Kidney (tissue), 22 donors: Measurements from ENCODE around the gene SYP. TPM values are rescaled to one million over a fixed set of nuclear protein-coding genes. Genes with fewer than 3 reads are reported as not detected.

Source experiments
- DNase-seq, 5 donors: peaks; one replicate each; pipeline ENCODE4 v3.0.0-alpha.2; 2013 to 2020
- FAIRE-seq: peaks from 2 replicates; lab custom pipeline; 2012; peaks lifted over from hg19 to GRCh38; lab: Jason Lieb, UNC
- H3K27ac ChIP-seq, 2 donors: one replicate each; pipeline ENCODE4 v1.7.0; 2013; ENCODE audit warnings: low read depth in 2 of 2, low read length in 2 of 2, inconsistent platforms in 1 of 2
- H3K27me3 ChIP-seq: one replicate; pipeline ENCODE4 v1.7.1; 2013; ENCODE audit warnings: low read length, inconsistent platforms; ENCODE audit not compliant: control insufficient read depth, insufficient read depth
- H3K36me3 ChIP-seq, 3 donors: one replicate each; pipeline versions ENCODE4 v1.7.0 to v1.7.1; 2013; ENCODE audit warnings: low read length in 3 of 3, control low read depth in 1 of 3, inconsistent platforms in 1 of 3; ENCODE audit not compliant: insufficient read depth in 3 of 3, control insufficient read depth in 2 of 3
- H3K4me1 ChIP-seq, 3 donors: one replicate each; pipeline versions ENCODE4 v1.7.0 to v1.7.1; 2013; ENCODE audit warnings: low read length in 3 of 3, inconsistent platforms in 1 of 3, low read depth in 1 of 3; ENCODE audit not compliant: control insufficient read depth in 2 of 3, insufficient read depth in 2 of 3
- H3K4me3 ChIP-seq, 3 donors: one replicate each; pipeline versions ENCODE4 v1.7.0 to v1.8.1; 2013; ENCODE audit warnings: low read length in 3 of 3, control low read depth in 1 of 3, inconsistent platforms in 1 of 3
- H3K9ac ChIP-seq, 3 donors: one replicate each; pipeline versions ENCODE4 v1.7.0 to v1.7.1; 2013; ENCODE audit warnings: low read length in 3 of 3, control low read depth in 1 of 3, inconsistent platforms in 1 of 3
- H3K9me3 ChIP-seq, 3 donors: one replicate each; pipeline versions ENCODE4 v1.7.0 to v1.7.1; 2013; ENCODE audit warnings: low read length in 3 of 3, control low read depth in 1 of 3, inconsistent platforms in 1 of 3; ENCODE audit not compliant: control insufficient read depth in 2 of 3, insufficient read depth in 1 of 3
- CTCF ChIP-seq: IDR thresholded peaks from 3 replicates; pipeline ENCODE4 v1.5.1; 2012; ENCODE audit warnings: mild to moderate bottlenecking, moderate library complexity, borderline replicate concordance; ENCODE audit not compliant: insufficient read depth; ENCODE audit errors: extremely low read depth
- intact Hi-C: fragments of 100-400 bp; cut with DNase I; formaldehyde crosslinking; loops from one replicate; pipeline ENCODE4 v1.11.1; 2022
- long read RNA-seq, 10 donors: library from polyadenylated mRNA in 1 of 10; unstranded in 1 of 10; transcript quantifications; one replicate each; pipeline ENCODE4 v2.0.0 and lab custom pipeline, GENCODE V29; 2021 to 2026
- polyA plus RNA-seq: library from polyadenylated mRNA; stranded (reverse); fragments of 350-450 nt; fragmentation: Illumina TruSeq; extraction: RNeasy Lipid Tissue Mini Kit (QIAGEN cat#74804); gene quantifications from one replicate; pipeline ENCODE4 v1.2.3, GENCODE V29; 2014; ENCODE audit warnings: low read depth, low replicate concordance; ENCODE audit not compliant: insufficient read depth
- total RNA-seq: library from RNA; stranded (reverse); fragmentation: NEBNext Ultra II Directional; extraction: Animal tissue kit (Norgen Biotek cat#: 25700); gene quantifications from one replicate; pipeline ENCODE4 v1.2.1, GENCODE V29; 2021
- donor health status: control.
- donor health status: control.
- donor health status: control.
- donor health status: control.
- donor health status: control.
- donor health status: DM: yes; HTN: yes; CAD: no.
- donor health status: Normal renal cell carcinoma (clear cell type).

The SYP gene
- total RNA-seq (4.0 TPM), polyA plus RNA-seq (7.2 TPM)
- long read RNA-seq, donor 1, partial matches to known transcripts, result 0 of 1 reads
- long read RNA-seq, donor 1, other reads (novel, unspliced or antisense), result 0 of 1 reads
- long read RNA-seq, donor 2, partial matches to known transcripts, result 0 of 1 reads
- long read RNA-seq, donor 2, other reads (novel, unspliced or antisense), result 0 of 1 reads
- long read RNA-seq, donor 3, result 0 reads
- long read RNA-seq, donor 4, result 0 reads
- long read RNA-seq, donor 5, result 0 reads
- long read RNA-seq, donor 6, result 0 reads
- long read RNA-seq, donor 7, partial matches to known transcripts, result 0 of 4 reads
- long read RNA-seq, donor 7, other reads (novel, unspliced or antisense), result 1 of 4 reads
- long read RNA-seq, donor 8, result 0 reads
- long read RNA-seq, donor 9, result 0 reads
- long read RNA-seq, donor 10, partial matches to known transcripts, result 18 of 18 reads
- long read RNA-seq, donor 10, other reads (novel, unspliced or antisense), result 0 of 18 reads

- H3K4me1 ChIP-seq, result no peaks in the 10 kb centered on the region
- no peaks in the 10 kb centered on the region for H3K27me3 ChIP-seq
- H3K27ac ChIP-seq, result peak within 1 kb of the TSS in 1 of 2 donors; percentile 11
- intact Hi-C loops, result no loop called here
- TF ChIP-seq CTCF, result no peak
- FAIRE-seq (no peak), DNase-seq (peak; percentile 86 to 96 (median 92))
- no peaks in the 10 kb centered on the region for H3K9me3 ChIP-seq
- H3K9ac ChIP-seq, result peak within 1 kb of the TSS in 2 of 3 donors; percentile 4 to 44
- no peaks in the 10 kb centered on the region for H3K36me3 ChIP-seq
- peak within 1 kb of the TSS; percentile 51 to 55 (median 53) for H3K4me3 ChIP-seq
Measured at GRCh38 chrX:49199906-49200771, at the start of gene SYP. Gene SYP, minus strand, starts transcription at chrX:49200193. Its CDS starts 7 bp downstream, at chrX:49200186.

DNA sequence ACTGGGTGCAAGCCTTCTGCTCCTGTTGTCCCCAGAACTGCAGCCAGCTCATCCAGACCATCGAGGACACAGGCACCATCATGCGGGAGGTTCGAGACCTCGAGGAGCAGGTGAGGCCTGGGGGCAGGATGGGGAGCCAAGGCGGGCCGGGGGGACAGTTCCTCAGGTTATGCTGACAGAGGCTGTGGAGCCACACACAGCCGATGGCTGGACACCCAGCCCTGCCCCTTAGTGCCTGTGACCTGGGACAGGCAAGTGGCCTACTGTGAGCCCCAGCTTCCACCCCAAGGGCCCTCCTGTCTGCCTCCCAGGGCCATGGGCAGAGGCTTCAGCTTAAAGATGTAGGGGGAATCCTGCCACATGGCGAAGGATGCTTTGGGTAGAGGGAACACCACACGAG, 49.6 kb upstream of the SYP start:
- H3K9me3 ChIP-seq, result no peaks in the 10 kb centered on the region
- no peak overlapping the region for H3K4me3 ChIP-seq
- H3K9ac ChIP-seq, result no peak overlapping the region
- TF ChIP-seq CTCF, result no peak
- DNase-seq, result peak in 1 of 5 donors; percentile 41
- H3K27me3 ChIP-seq, result no peaks in the 10 kb centered on the region
- no peaks in the 10 kb centered on the region for H3K4me1 ChIP-seq
- no peak for FAIRE-seq
- peaks cover 0 to 4% (median 0%) of the 10 kb centered on the region in 3 donors for H3K36me3 ChIP-seq
- intact Hi-C loops, result no loop called here
- H3K27ac ChIP-seq, result no peak overlapping the region

- FAIRE-seq (no peak), DNase-seq (peak in 1 of 5 donors; percentile 43)
- Histone ChIP-seq H3K27me3 (no peaks in the 10 kb centered on the region), H3K9ac (no peak overlapping the region), H3K4me1 (no peaks in the 10 kb centered on the region), H3K9me3 (no peaks in the 10 kb centered on the region), H3K36me3 (peaks cover 0 to 4% (median 0%) of the 10 kb centered on the region in 3 donors), H3K27ac (no peak overlapping the region), H3K4me3 (no peak overlapping the region)
- TF ChIP-seq CTCF, result no peak
- intact Hi-C loops, result no loop called here
Measured at GRCh38 chrX:49249071-49249470, 49.1 kb upstream of the SYP start.
